GM12878 (cell line): ENCODE measurements around the gene WFS1. TPM values are rescaled to one million over a fixed set of nuclear protein-coding genes. Genes with fewer than 3 reads are reported as not detected.

ENCODE experiments used
- ATAC-seq: fragments of 200-7000 bp; cut with Tn5 transposase; 3 replicates; pipeline ENCODE4 v1.9.1; 2020; ENCODE audit warnings: mild to moderate bottlenecking, moderate library complexity
- BruUV-seq: library from RNA; stranded (reverse); fragments of 400-500 nt; replicated peaks from 2 replicates; lab custom pipeline; 2021; lab: Mats Ljungman, UMichigan
- CTCF ChIA-PET: fragments of 300-600 bp; sonication (Branson Sonifier 250); formaldehyde crosslinking; extraction: SDS; loops from one replicate; lab custom pipeline; 2021; ENCODE audit warnings: inconsistent platforms; lab: Yijun Ruan, JAX
- POLR2A ChIA-PET: fragments of 350-600 bp; formaldehyde crosslinking; extraction: SDS; loops from one replicate; lab custom pipeline; 2021; ENCODE audit warnings: inconsistent platforms; lab: Charles Lee
- RAD21 ChIA-PET: fragments of 300-600 bp; sonication (Branson Sonifier 250); formaldehyde crosslinking; loops from one replicate; lab custom pipeline; 2023; ENCODE audit warnings: antibody characterized with exemption; ENCODE audit not compliant: unreplicated experiment; lab: Charles Lee
- SMC1A ChIA-PET: fragments of 300-600 bp; sonication (Branson Sonifier 250); formaldehyde crosslinking; loops from one replicate; lab custom pipeline; 2023; ENCODE audit not compliant: unreplicated experiment, uncharacterized antibody; lab: Charles Lee
- DNase-seq: peaks from one replicate; pipeline ENCODE4 v3.0.0-alpha.2; 2011; ENCODE audit warnings: low read depth, low spot score
- FAIRE-seq: peaks from 3 replicates; lab custom pipeline; 2011; peaks lifted over from hg19 to GRCh38; lab: Jason Lieb, UNC
- H2AFZ ChIP-seq: 2 replicates; pipeline ENCODE4 v1.6.0; 2011; ENCODE audit warnings: low read depth, low read length, control low read depth; ENCODE audit not compliant: control insufficient read depth
- H3K27ac ChIP-seq: 2 replicates; pipeline ENCODE4 v1.5.1; 2011; ENCODE audit warnings: control low read depth; ENCODE audit not compliant: control insufficient read depth, insufficient read depth
- H3K27me3 ChIP-seq, 2 experiments: replicated peaks in 1 of 2; 2 replicates each; pipeline versions ENCODE4 v1.6.0 to v1.6.1; 2011; ENCODE audit warnings: low read length in 1 of 2; ENCODE audit not compliant: control insufficient read depth in 2 of 2, insufficient read depth in 2 of 2
- H3K36me3 ChIP-seq, 2 experiments: 2 replicates each; pipeline ENCODE4 v1.5.1; 2011; ENCODE audit warnings: low read length in 1 of 2; ENCODE audit not compliant: control insufficient read depth in 2 of 2, insufficient read depth in 2 of 2
- H3K4me1 ChIP-seq: 2 replicates; pipeline ENCODE4 v1.6.1; 2011; ENCODE audit warnings: mild to moderate bottlenecking, low read length, moderate library complexity, mixed read lengths; ENCODE audit not compliant: control insufficient read depth, insufficient read depth
- H3K4me2 ChIP-seq: 2 replicates; pipeline ENCODE4 v1.6.0; 2011; ENCODE audit warnings: control low read depth; ENCODE audit not compliant: control insufficient read depth, insufficient read depth
- H3K4me3 ChIP-seq: fragments of 200-600 bp; sonication (generic); 2 replicates; pipeline ENCODE4 v1.5.1; 2016
- H3K79me2 ChIP-seq: 2 replicates; pipeline ENCODE4 v1.6.0; 2011; ENCODE audit warnings: low read length; ENCODE audit not compliant: control insufficient read depth, insufficient read depth
- H3K9ac ChIP-seq: 2 replicates; pipeline ENCODE4 v1.8.0; 2011; ENCODE audit warnings: low read length, control low read depth, mixed read lengths; ENCODE audit not compliant: control insufficient read depth, insufficient read depth
- H3K9me3 ChIP-seq: replicated peaks from 3 replicates; pipeline ENCODE4 v1.5.1; 2011; ENCODE audit warnings: mild to moderate bottlenecking, low read length; ENCODE audit not compliant: control insufficient read depth, insufficient read depth
- H4K20me1 ChIP-seq: 2 replicates; pipeline ENCODE4 v1.6.0; 2011; ENCODE audit not compliant: control insufficient read depth, insufficient read depth
- ATF7 ChIP-seq: fragments of 450-650 bp; IDR thresholded peaks from 2 replicates; pipeline ENCODE4 v1.6.1; 2016; ENCODE audit warnings: low read depth, mild to moderate bottlenecking
- CTCF ChIP-seq, 3 experiments: IDR thresholded peaks in 2 of 3; conservative IDR thresholded peaks in 1 of 3; 2 replicates each; pipeline ENCODE4 v1.5.1; 2011; ENCODE audit warnings: low read depth in 3 of 3, low read length in 3 of 3, mild to moderate bottlenecking in 3 of 3, control low read depth in 2 of 3, moderate library complexity in 2 of 3, inconsistent platforms in 1 of 3, mixed read lengths in 1 of 3; ENCODE audit not compliant: control insufficient read depth in 2 of 3, insufficient read depth in 1 of 3; ENCODE audit errors: extremely low read depth in 1 of 3
- CUX1 ChIP-seq: IDR thresholded peaks from 2 replicates; pipeline ENCODE4 v1.6.1; 2012; ENCODE audit warnings: improper control_type of control experiment, low read depth, low read length; ENCODE audit not compliant: insufficient replicate concordance
- GABPA ChIP-seq: IDR thresholded peaks from 2 replicates; pipeline ENCODE4 v1.6.1; 2014; ENCODE audit warnings: antibody characterized with exemption, low read depth, mild to moderate bottlenecking, inconsistent platforms
- KAT2A ChIP-seq: conservative IDR thresholded peaks from 2 replicates; pipeline ENCODE4 v1.6.1; 2011; ENCODE audit warnings: low read depth, low read length; ENCODE audit not compliant: control insufficient read depth
- PBX3 ChIP-seq: IDR thresholded peaks from 2 replicates; pipeline ENCODE4 v1.6.1; 2011; ENCODE audit warnings: mild to moderate bottlenecking, low read depth, low read length, moderate library complexity; ENCODE audit not compliant: insufficient replicate concordance
- RAD51 ChIP-seq: fragments of 450-650 bp; IDR thresholded peaks from 2 replicates; pipeline ENCODE4 v1.6.1; 2016; ENCODE audit warnings: moderate library complexity, mild to moderate bottlenecking, inconsistent platforms
- RFX5 ChIP-seq: IDR thresholded peaks from 2 replicates; pipeline ENCODE4 v1.6.1; 2011; ENCODE audit warnings: low read depth, low read length, improper control_type of control experiment
- SRF ChIP-seq, 2 experiments: IDR thresholded peaks; 2 replicates each; pipeline ENCODE4 v1.6.1; 2011; ENCODE audit warnings: low read depth in 2 of 2, low read length in 2 of 2, mild to moderate bottlenecking in 1 of 2, moderate library complexity in 1 of 2
- TCF3 ChIP-seq: IDR thresholded peaks from 2 replicates; pipeline ENCODE4 v1.6.1; 2012; ENCODE audit warnings: low read depth, mild to moderate bottlenecking, low read length, borderline replicate concordance; ENCODE audit not compliant: insufficient read depth
- USF2 ChIP-seq: IDR thresholded peaks from 2 replicates; pipeline ENCODE4 v1.6.1; 2011; ENCODE audit warnings: low read depth, low read length, improper control_type of control experiment, borderline replicate concordance
- WGBS: methylation state at CpG from one replicate; pipeline ENCODE4 v1.1.6; 2016; ENCODE audit warnings: low lambda C conversion rate; ENCODE audit not compliant: insufficient replicate concordance, insufficient coverage; ENCODE audit errors: missing lambda C conversion rate; 5-methylcytosine and 5-hydroxymethylcytosine counted together
- in situ Hi-C: fragments of 300-500 bp; cut with MboI; formaldehyde crosslinking; loops from 9 replicates; pipeline ENCODE4 v1.14.3; 2018; ENCODE audit warnings: mixed read lengths
- intact Hi-C: fragments of 100-400 bp; cut with micrococcal nuclease; formaldehyde crosslinking; loops from one replicate; pipeline ENCODE4 v1.14.2; 2022; ENCODE audit not compliant: unreplicated experiment
- polyA plus RNA-seq, 11 experiments: library from polyadenylated mRNA; depleted of rRNA in 4 of 11; unstranded in 6 of 11; stranded (reverse) in 5 of 11; fragments of >200 nt; fragmentation: Nextera tagmentation in 4 of 11; fragmentation: Illumina TruSeq in 1 of 11; extraction: Ambion mirVana in 4 of 11; extraction: Trizol in 1 of 11; gene quantifications; 1 replicate in 1 of 11; 2 replicates in 10 of 11; pipeline versions ENCODE4 v1.2.1 to v1.2.3, GENCODE V29; 2011 to 2016; ENCODE audit warnings: inconsistent platforms in 2 of 11, missing spikeins in 2 of 11, low read depth in 1 of 11
- total RNA-seq, 4 experiments: library from RNA; depleted of rRNA in 3 of 4; stranded (reverse); fragments of >200 nt in 3 of 4; fragmentation: Illumina TruSeq in 1 of 4; extraction: Trizol in 1 of 4; gene quantifications; 2 replicates each; pipeline versions ENCODE4 v1.2.1 to v1.2.3, GENCODE V29; 2013 to 2021

WFS1 gene
- total and polyA plus RNA-seq, 10 of the 15 experiments (the other 5 are each of a cell fraction or from before 2014, with no cell fraction given) = 0.31 to 4.7 (median 2.0) TPM

- TF ChIP-seq TCF3 = no peak
- TF ChIP-seq USF2 = no peak
- TF ChIP-seq KAT2A = no peak
These were observed 40.6 kb upstream of the WFS1 start (continued) for GRCh38 chr4:6229095-6229494.

- intact Hi-C loops (no loop called here), in situ Hi-C loops (no loop called here)
- no peaks in the 10 kb centered on the region for H3K4me1 ChIP-seq
- no peaks in the 10 kb centered on the region for H3K9me3 ChIP-seq
- ATAC-seq (no peak), DNase-seq (no peak), FAIRE-seq (no peak)
- SMC1A ChIA-PET = no interaction called here
- H3K4me2 ChIP-seq = no peak overlapping the region
- H2AFZ ChIP-seq = no peak overlapping the region
- POLR2A ChIA-PET = interaction anchor here (0.9 kb wide), 1 partner anchor 30 kb away, joined by 3 read pairs; no protein-coding TSS in a partner anchor
- H3K9ac ChIP-seq = no peak overlapping the region
- H3K36me3 ChIP-seq = no peaks in the 10 kb centered on the region
- no TSS peak for BruUV-seq
- H3K27ac ChIP-seq = no peak overlapping the region
- RAD21 ChIA-PET = no interaction called here
- no peak overlapping the region for H3K4me3 ChIP-seq
- no peaks in the 10 kb centered on the region for H3K79me2 ChIP-seq
- CTCF ChIA-PET = interaction anchor here (1.0 kb wide), 1 partner anchor 101 kb away, joined by 4 read pairs; no protein-coding TSS in a partner anchor
- 33% methylated on average over 18 of the region's 18 CpGs for WGBS
- H4K20me1 ChIP-seq = no peaks in the 10 kb centered on the region
- no peaks in the 10 kb centered on the region; a peak in 1 of 4 replicates for H3K27me3 ChIP-seq
- TF ChIP-seq ATF7 = no peak
- TF ChIP-seq PBX3 = no peak
- TF ChIP-seq RAD51 = no peak
- no peak for TF ChIP-seq GABPA
- TF ChIP-seq SRF (IDR thresholded peaks at IDR 0.05; ENCODE audit: low read depth in 2 of 2, low read length in 2 of 2) = no peak
- no peak for TF ChIP-seq CTCF (IDR thresholded peaks at IDR 0.05 in 2 of 3, conservative IDR thresholded peaks at IDR 0.05 in 1 of 3; ENCODE audit: control insufficient read depth in 2 of 3, extremely low read depth in 1 of 3, insufficient read depth in 1 of 3, low read depth in 3 of 3, low read length in 3 of 3)
- no peak for TF ChIP-seq RFX5
- TF ChIP-seq CUX1 = no peak
These were observed 39.8 kb upstream of the WFS1 start for GRCh38 chr4:6229671-6230501.
